NK-92 (cell line): ENCODE data around the gene SPIN4.
A peak's percentile ranks its signal among the peaks of the same experiment; 100 is the strongest.
"Not testable (repeated sequence)": the region's sequence is repeated elsewhere in the genome, so short reads cannot be mapped to it uniquely, and the experiment has no call there.

Experiments used
- DNase-seq: peaks from one replicate; lab custom pipeline; 2025; ENCODE audit not compliant: unreplicated experiment; lab: John Stamatoyannopoulos, UW

SPIN4 gene

DNA sequence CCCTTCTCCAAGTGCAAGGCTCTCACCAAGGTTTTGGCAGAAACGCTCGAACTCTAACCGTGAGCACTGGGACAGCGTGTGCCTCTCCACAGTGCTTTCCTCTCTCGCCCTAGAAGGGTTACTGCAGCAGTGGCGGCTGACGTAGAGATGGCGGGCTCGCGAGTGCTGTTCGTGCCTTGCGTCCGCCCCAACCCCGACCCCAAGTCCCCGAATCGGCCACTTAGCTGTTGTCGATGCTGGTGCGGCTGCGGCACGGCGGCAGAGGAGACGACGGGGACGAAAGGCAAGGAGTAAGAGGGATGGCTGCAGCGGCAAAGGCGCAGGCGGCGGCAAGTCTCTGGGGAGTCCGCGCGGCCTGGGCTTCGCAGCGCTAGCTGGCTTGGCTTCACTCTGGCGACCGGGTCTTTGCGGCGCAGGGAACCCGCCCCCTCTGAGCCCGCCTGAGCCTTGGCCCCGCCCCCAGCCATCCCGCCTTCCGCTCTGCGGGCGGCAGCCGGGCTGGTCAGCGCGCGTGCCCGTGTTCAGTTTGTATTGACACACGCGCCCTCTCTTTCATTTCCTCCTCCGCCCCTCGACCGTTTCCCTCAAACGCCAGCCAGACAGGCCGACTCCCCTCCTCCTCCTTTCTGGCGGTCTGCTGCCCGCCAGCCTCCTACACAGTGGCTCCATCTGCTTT is at the start of gene SPIN4:
SPIN4 (minus strand) TSS at position 392 of the 676 bp plus-strand sequence. CDS start 513 bp downstream, outside the sequence.
- DNase-seq, result peak; percentile 2

DNA sequence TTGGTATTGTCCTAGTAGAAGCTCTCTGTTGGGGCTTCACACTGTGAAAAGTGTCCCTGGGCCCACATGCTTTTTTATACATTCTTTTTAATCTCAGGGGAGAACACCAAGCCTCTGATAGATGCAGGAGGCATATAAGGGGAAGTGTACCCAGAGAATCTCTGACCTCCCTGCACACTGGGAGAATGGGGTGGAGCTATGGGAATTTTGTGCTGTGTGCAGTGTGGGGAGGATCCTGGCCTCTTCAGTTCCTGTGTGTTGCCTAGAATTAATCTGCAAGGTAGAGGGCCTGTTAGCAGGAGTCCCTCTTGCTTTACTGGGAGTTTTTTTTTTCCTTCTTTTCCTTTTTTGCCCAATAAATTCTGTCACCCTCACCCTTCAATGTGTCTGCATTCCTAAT is 49.2 kb upstream of the SPIN4 start:
- no peak for DNase-seq

- DNase-seq, result no peak
Observed at GRCh38 chrX:63394872-63395271, 43.7 kb upstream of the SPIN4 start.

- DNase-seq, result not testable (repeated sequence)
Observed at GRCh38 chrX:63393094-63393493, 42.0 kb upstream of the SPIN4 start.

DNA sequence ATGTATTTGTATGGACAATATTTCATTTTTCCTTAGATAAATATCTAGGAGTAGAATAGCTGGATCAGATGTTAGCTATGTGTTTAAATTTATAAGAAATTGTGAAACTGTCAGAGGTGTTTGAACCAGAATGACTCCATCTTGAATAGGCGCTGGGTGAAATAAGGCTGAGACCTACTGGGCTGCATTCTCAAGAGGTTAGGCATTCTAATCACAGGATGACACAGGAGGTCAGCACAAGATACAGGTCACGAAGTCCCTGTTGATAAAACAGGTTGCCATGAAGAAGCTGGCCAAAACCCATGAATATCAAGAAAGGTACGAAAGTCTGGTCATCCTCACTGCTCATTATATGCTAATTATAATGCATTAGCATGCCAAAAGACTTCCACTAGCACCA is 36.3 kb upstream of the SPIN4 start:
- no peak for DNase-seq

DNA sequence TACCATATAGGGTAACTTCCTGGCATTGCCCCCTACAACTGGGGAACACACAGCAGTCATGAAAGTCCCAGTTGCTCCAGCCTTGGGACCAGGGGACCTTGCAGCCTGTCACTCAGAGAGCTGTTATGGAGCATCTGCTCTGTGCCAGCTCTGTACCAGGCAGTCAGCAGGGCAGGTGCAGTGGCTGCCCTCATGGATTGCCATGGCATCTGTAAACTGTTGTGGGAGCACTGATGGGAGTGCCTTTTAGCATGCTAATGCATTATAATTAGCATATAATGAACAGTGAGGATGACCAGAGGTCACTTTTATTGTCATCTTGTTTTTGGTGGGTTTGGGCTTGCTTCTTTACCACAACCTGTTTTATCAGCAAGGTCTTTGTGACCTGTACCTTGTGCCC is 33.1 kb upstream of the SPIN4 start:
- DNase-seq, result not testable (repeated sequence)

GRCh38 chrX:63373012-63373411 is 21.9 kb upstream of the SPIN4 start:
- DNase-seq, result not testable (repeated sequence)

DNA sequence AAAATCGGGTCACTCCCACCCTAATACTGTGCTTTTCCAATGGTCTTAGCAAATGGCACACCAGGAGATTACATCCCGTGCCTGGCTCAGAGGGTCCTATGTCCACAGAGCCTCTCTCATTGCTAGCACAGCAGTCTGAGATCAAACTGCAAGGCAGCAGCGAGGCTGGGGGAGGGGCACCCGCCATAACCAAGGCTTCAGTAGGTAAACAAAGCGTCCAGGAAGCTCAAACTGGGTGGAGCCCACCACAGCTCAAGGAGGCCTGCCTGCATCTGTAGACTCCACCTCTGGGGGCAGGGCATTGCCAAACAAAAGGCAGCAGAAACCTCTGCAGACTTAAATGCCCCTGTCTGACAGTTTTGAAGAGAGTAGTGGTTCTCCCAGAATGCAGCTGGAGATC is 16.6 kb upstream of the SPIN4 start:
- not testable (repeated sequence) for DNase-seq

DNA sequence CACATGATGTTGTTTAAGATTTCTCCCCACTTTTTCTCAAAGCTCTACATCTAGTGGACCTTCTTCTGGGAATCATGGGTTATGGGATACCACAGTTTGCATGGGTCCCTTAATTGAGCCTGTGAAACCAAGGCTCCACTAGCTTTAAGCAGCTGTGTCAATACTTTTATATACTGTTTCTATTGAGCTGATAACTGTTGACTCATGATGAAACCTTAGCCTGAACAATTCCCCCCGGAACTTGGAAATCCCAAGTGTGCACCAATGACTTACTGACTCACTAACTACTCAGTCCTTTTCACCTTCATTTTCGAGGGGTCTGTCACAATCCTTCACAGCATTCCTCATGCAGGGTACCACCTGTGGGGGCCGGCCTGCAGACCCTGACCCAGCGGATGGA is 12.7 kb upstream of the SPIN4 start:
- DNase-seq, result no peak

GRCh38 chrX:63361494-63361893 is 10.4 kb upstream of the SPIN4 start:
- DNase-seq, result no peak

- DNase-seq, result no peak
Observed at GRCh38 chrX:63354484-63354883, 3.4 kb upstream of the SPIN4 start.

- no peak for DNase-seq
Observed at GRCh38 chrX:63350465-63350877, 661 bp downstream of the SPIN4 start.

DNA sequence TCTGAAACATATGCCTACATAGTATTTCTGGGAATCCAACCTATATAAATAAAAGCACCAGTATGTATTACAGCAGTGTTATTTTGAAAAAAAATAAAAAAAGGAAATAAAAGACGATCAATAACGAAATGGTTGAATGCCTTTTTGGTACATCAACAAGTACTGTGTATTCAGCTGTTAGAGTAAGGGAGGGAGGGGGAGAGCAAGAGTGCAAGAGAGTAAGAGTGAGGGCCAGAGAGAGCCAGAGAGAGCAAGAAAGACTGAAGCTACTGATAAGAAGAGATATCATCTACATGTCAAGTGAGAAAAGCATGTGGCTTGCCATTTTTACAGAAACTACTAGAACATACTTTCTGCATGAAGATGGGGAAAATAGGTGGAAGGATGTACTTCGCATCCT is 1.8 kb downstream of the SPIN4 start:
- DNase-seq, result no peak

GRCh38 chrX:63330681-63331080 is 20.5 kb downstream of the SPIN4 start:
- DNase-seq, result no peak

GRCh38 chrX:63327788-63328187 is 23.3 kb downstream of the SPIN4 start:
- DNase-seq, result no peak

DNA sequence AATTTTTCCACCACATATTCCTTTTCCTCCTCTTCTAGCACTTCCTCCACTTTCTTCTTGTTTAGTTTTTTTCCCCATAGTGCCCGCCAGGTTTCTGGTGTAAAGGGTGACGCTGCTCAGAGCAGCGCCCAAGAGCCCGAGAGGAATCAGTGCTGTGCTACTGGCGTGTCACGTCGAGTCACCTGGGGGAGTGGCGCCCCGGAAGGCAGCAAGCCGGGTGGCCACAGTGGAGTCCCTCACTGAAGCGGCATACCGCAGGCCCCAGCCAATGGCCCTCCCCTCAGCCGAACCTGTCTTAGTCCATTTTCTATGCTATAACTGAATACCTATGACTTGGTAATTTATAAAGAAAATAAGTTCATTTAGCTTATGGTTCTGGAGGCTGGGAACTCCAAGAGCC is 51.5 kb downstream of the SPIN4 start:
- DNase-seq, result no peak
